ENCODE data around the gene ULBP2. TPM values are rescaled to one million over a fixed set of nuclear protein-coding genes. Genes with fewer than 3 reads are reported as not detected.
"Not testable (repeated sequence)": the region's sequence is repeated elsewhere in the genome, so short reads cannot be mapped to it uniquely, and the experiment has no call there.

The ULBP2 gene
- total RNA-seq, 1 donor from 2014 or later = 8.2 TPM

- DNase-seq (ENCODE audit: low read depth) = no peak
Measured at GRCh38 chr6:149967591-149967990, 25.8 kb downstream of the ULBP2 start.

GRCh38 chr6:149967999-149968398, 26.2 kb downstream of the ULBP2 start:
- DNase-seq (ENCODE audit: low read depth) = not testable (repeated sequence)

GRCh38 chr6:149968909-149969308, 27.1 kb downstream of the ULBP2 start:
- DNase-seq (ENCODE audit: low read depth) = not testable (repeated sequence)

GRCh38 chr6:149969635-149970034, 27.8 kb downstream of the ULBP2 start:
- DNase-seq (ENCODE audit: low read depth) = no peak

GRCh38 chr6:149974394-149974793, 32.6 kb downstream of the ULBP2 start:
- not testable (repeated sequence) for DNase-seq (ENCODE audit: low read depth)

- DNase-seq (ENCODE audit: low read depth) = no peak
Measured at GRCh38 chr6:149974825-149975224, 33.0 kb downstream of the ULBP2 start.

- DNase-seq (ENCODE audit: low read depth) = no peak
Measured at GRCh38 chr6:149975400-149975799, 33.6 kb downstream of the ULBP2 start.

GRCh38 chr6:149977221-149977620, 35.4 kb downstream of the ULBP2 start:
- no peak for DNase-seq (ENCODE audit: low read depth)

- no peak for DNase-seq (ENCODE audit: low read depth)
Measured at GRCh38 chr6:149978610-149979009, 36.8 kb downstream of the ULBP2 start.

- DNase-seq (ENCODE audit: low read depth) = no peak
Measured at GRCh38 chr6:149979293-149979692, 37.5 kb downstream of the ULBP2 start.

- no peak for DNase-seq (ENCODE audit: low read depth)
Measured at GRCh38 chr6:149983145-149983544, 41.3 kb downstream of the ULBP2 start.

- DNase-seq (ENCODE audit: low read depth) = no peak
Measured at GRCh38 chr6:149984773-149985172, 43.0 kb downstream of the ULBP2 start.

GRCh38 chr6:149985481-149985937, 43.7 kb downstream of the ULBP2 start:
- DNase-seq (ENCODE audit: low read depth) = no peak

- no peak for DNase-seq (ENCODE audit: low read depth)
Measured at GRCh38 chr6:149987602-149988107, 45.8 kb downstream of the ULBP2 start.

GRCh38 chr6:149988550-149989346, 46.9 kb downstream of the ULBP2 start:
- no peak for DNase-seq (ENCODE audit: low read depth)

- no peak for DNase-seq (ENCODE audit: low read depth)
Measured at GRCh38 chr6:149990212-149990660, 48.4 kb downstream of the ULBP2 start.

GRCh38 chr6:149990661-149991471, 49.1 kb downstream of the ULBP2 start:
- DNase-seq (ENCODE audit: low read depth) = no peak

- not testable (repeated sequence) for DNase-seq (ENCODE audit: low read depth)
Measured at GRCh38 chr6:149991472-149991795, 49.6 kb downstream of the ULBP2 start.

- no peak for DNase-seq (ENCODE audit: low read depth)
Measured at GRCh38 chr6:149991838-149992237, 50.0 kb downstream of the ULBP2 start.

- no peak for DNase-seq (ENCODE audit: low read depth)
Measured at GRCh38 chr6:149995235-149995750, 53.5 kb downstream of the ULBP2 start.

GRCh38 chr6:149995971-149996370, 54.2 kb downstream of the ULBP2 start:
- DNase-seq (ENCODE audit: low read depth) = no peak

Data from renal cortical epithelial cell (primary cell).